ENCODE measurements around the gene MT1G. TPM values are rescaled to one million over a fixed set of nuclear protein-coding genes. Genes with fewer than 3 reads are reported as not detected.

MT1G gene
- total RNA-seq, 4 donors from 2014 or later, result 41.1 to 87.7 (median 49.2) TPM; not detected in 1

GRCh38 chr16:56617212-56618085, 50.4 kb downstream of the MT1G start:
- TF ChIP-seq POLR2A (IDR thresholded peaks at IDR 0.05) (peak in 1 of 2 donors; percentile 62), EP300 (IDR thresholded peaks at IDR 0.05) (peak in 1 of 2 donors; percentile 82), CTCF (IDR thresholded peaks at IDR 0.05) (peak in 3 of 5 experiments; percentile 5 to 34 (median 23))
- H3K27me3 ChIP-seq, result no peaks in the 10 kb centered on the region
- H3K27ac ChIP-seq, result peak overlapping the region; percentile 32 to 73 (median 54)
- no peaks in the 10 kb centered on the region for H3K9me3 ChIP-seq
- no peak for DNase-seq (ENCODE audit: low spot score in 2 of 2)
- H3K4me3 ChIP-seq, result peak overlapping the region; percentile 30 to 52 (median 38)
- 4 to 11% methylated on average over 34 to 36 of the region's 41 CpGs for WGBS, 2 donors
- H3K36me3 ChIP-seq, result no peaks in the 10 kb centered on the region
- H3K4me1 ChIP-seq, result peaks cover 0 to 17% (median 10%) of the 10 kb centered on the region in 4 donors

Other genes starting within 250 kb of the MT1G start
- gene AMFR, start 242.5 kb downstream of the MT1G start, total RNA-seq, result 100 to 1,000 TPM; 263 to 334 (median 292) TPM
- gene NUDT21, start 216.7 kb downstream of the MT1G start, total RNA-seq, result 10 to 100 TPM; 41.5 to 57.3 (median 47.2) TPM
- gene OGFOD1, start 216.5 kb downstream of the MT1G start, total RNA-seq, result 10 to 100 TPM; 28.8 to 39.6 (median 35.6) TPM
- gene BBS2, start 148.0 kb downstream of the MT1G start, total RNA-seq, result 100 to 1,000 TPM in 3 of 4 donors, 10 to 100 TPM in 1; 79.8 to 144 (median 120) TPM
- gene MT4, start 103.0 kb downstream of the MT1G start, total RNA-seq, result not detected
- gene MT3, start 78.5 kb downstream of the MT1G start, total RNA-seq, result 100 to 1,000 TPM in 3 of 4 donors, 10 to 100 TPM in 1; 92.4 to 291 (median 156) TPM
- gene MT2A, start 59.5 kb downstream of the MT1G start, total RNA-seq, result 100 to 1,000 TPM; 154 to 612 (median 354) TPM
- gene MT1E, start 42.3 kb downstream of the MT1G start, total RNA-seq, result 1,000 to 10,000 TPM in 1 of 4 donors, 100 to 1,000 TPM in 3; 229 to 1,068 (median 290) TPM
- gene MT1M, start 35.4 kb downstream of the MT1G start, total RNA-seq, result 100 to 1,000 TPM in 1 of 4 donors, 10 to 100 TPM in 3; 38.5 to 103 (median 53.2) TPM
- gene MT1A, start 29.4 kb downstream of the MT1G start, total RNA-seq, result 100 to 1,000 TPM in 1 of 4 donors, 10 to 100 TPM in 2, not detected in 1; 18.8 to 365 (median 93.3) TPM
- gene MT1B, start 16.2 kb downstream of the MT1G start, total RNA-seq, result not detected
- gene MT1F, start 10.1 kb downstream of the MT1G start, total RNA-seq, result 10 to 100 TPM in 2 of 4 donors, 1 to 10 TPM in 2; 3.0 to 34.3 (median 11.3) TPM
- 1 to 10 TPM in 2 of 4 donors, not detected in 2; 2.4 to 5.1 TPM for gene MT1H, start 1.7 kb upstream of the MT1G start, total RNA-seq
- 1,000 to 10,000 TPM in 2 of 4 donors, 100 to 1,000 TPM in 2; 457 to 1,918 (median 1,024) TPM for gene MT1X, start 14.4 kb upstream of the MT1G start, total RNA-seq
- 10 to 100 TPM; 27.6 to 65.7 (median 43.8) TPM for gene NUP93, start 62.1 kb upstream of the MT1G start, total RNA-seq
- gene SLC12A3, start 197.1 kb upstream of the MT1G start, total RNA-seq, result not detected